Natural killer cell (primary cell): ENCODE measurements around the gene OLA1. TPM values are rescaled to one million over a fixed set of nuclear protein-coding genes. Genes with fewer than 3 reads are reported as not detected.

Experiments used
- ATAC-seq, 3 donors: fragments of 150-1000 bp in 2 of 3; fragments of 200-7000 bp in 1 of 3; cut with Tn5 transposase; 1 replicate in 1 of 3; 2 replicates in 2 of 3; pipeline ENCODE4 v1.10.0; 2021; ENCODE audit warnings: mild to moderate bottlenecking in 2 of 3, moderate library complexity in 2 of 3
- DNase-seq, 2 donors: peaks; one replicate each; pipeline versions ENCODE4 v3.0.0 to v3.0.0-alpha.2; 2013 to 2021; ENCODE audit warnings: mixed read lengths in 1 of 2
- H3K27ac ChIP-seq: one replicate; pipeline ENCODE4 v1.5.1; 2013; ENCODE audit warnings: mild to moderate bottlenecking, low read length
- H3K27me3 ChIP-seq: one replicate; pipeline ENCODE4 v1.6.1; 2013; ENCODE audit warnings: low read length; ENCODE audit not compliant: control insufficient read depth, insufficient read depth
- H3K36me3 ChIP-seq: one replicate; pipeline ENCODE4 v1.6.1; 2013; ENCODE audit warnings: low read length; ENCODE audit not compliant: control insufficient read depth, insufficient read depth
- H3K4me1 ChIP-seq: one replicate; pipeline ENCODE4 v1.6.1; 2013; ENCODE audit warnings: low read length; ENCODE audit not compliant: control insufficient read depth, insufficient read depth
- H3K4me3 ChIP-seq: one replicate; pipeline ENCODE4 v1.5.1; 2013; ENCODE audit warnings: low read length
- H3K9me3 ChIP-seq: one replicate; pipeline ENCODE4 v1.6.1; 2013; ENCODE audit warnings: low read length; ENCODE audit not compliant: control insufficient read depth, insufficient read depth
- H3K27ac Mint-ChIP-seq, 2 donors: one replicate each; pipeline ENCODE4 v1.8.0; 2022; ENCODE audit warnings: mild to moderate bottlenecking in 2 of 2, mixed read lengths in 2 of 2, moderate library complexity in 1 of 2
- H3K27me3 Mint-ChIP-seq, 2 donors: one replicate each; pipeline ENCODE4 v1.8.0; 2022; ENCODE audit warnings: low read depth in 2 of 2, mixed read lengths in 2 of 2
- H3K36me3 Mint-ChIP-seq: one replicate; pipeline ENCODE4 v1.8.0; 2022; ENCODE audit warnings: mixed read lengths
- H3K4me1 Mint-ChIP-seq, 2 donors: one replicate each; pipeline ENCODE4 v1.8.0; 2022; ENCODE audit warnings: mixed read lengths in 2 of 2
- H3K4me3 Mint-ChIP-seq: one replicate; pipeline ENCODE4 v1.8.0; 2022; ENCODE audit warnings: mild to moderate bottlenecking, moderate library complexity, mixed read lengths
- H3K9me3 Mint-ChIP-seq, 2 donors: one replicate each; pipeline ENCODE4 v1.8.0; 2022; ENCODE audit warnings: mixed read lengths in 2 of 2
- WGBS: methylation state at CpG from one replicate; pipeline ENCODE4 v1.1.7; 2013; ENCODE audit warnings: missing lambda C conversion rate; ENCODE audit not compliant: insufficient coverage; 5-methylcytosine and 5-hydroxymethylcytosine counted together
- intact Hi-C: fragments of 100-400 bp; cut with micrococcal nuclease; formaldehyde crosslinking; loops from one replicate; pipeline ENCODE4 v1.14.2; 2022
- total RNA-seq, 4 donors: library from RNA; stranded (reverse); fragments of 120-200 nt in 1 of 4; gene quantifications; one replicate each; pipeline versions ENCODE4 v1.2.3 to v1.2.4, GENCODE V29; 2013 to 2022
- TF ChIP-seq, protein P1 (sequence below): fragments of 200-600 bp; IDR thresholded peaks from one replicate; pipeline ENCODE4 v1.8.0; 2022; ENCODE audit warnings: antibody characterized with exemption

OLA1 gene
- total RNA-seq, 3 donors from 2014 or later (not counting 1 experiment from before 2014, with no cell fraction given), result 42.3 to 45.9 (median 43.9) TPM

GRCh38 chr2:174066871-174067270, 181.5 kb downstream of the OLA1 start:
- TF ChIP-seq, protein P1, sequence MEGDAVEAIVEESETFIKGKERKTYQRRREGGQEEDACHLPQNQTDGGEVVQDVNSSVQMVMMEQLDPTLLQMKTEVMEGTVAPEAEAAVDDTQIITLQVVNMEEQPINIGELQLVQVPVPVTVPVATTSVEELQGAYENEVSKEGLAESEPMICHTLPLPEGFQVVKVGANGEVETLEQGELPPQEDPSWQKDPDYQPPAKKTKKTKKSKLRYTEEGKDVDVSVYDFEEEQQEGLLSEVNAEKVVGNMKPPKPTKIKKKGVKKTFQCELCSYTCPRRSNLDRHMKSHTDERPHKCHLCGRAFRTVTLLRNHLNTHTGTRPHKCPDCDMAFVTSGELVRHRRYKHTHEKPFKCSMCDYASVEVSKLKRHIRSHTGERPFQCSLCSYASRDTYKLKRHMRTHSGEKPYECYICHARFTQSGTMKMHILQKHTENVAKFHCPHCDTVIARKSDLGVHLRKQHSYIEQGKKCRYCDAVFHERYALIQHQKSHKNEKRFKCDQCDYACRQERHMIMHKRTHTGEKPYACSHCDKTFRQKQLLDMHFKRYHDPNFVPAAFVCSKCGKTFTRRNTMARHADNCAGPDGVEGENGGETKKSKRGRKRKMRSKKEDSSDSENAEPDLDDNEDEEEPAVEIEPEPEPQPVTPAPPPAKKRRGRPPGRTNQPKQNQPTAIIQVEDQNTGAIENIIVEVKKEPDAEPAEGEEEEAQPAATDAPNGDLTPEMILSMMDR, result no peak
- Histone ChIP-seq H3K36me3 (no peaks in the 10 kb centered on the region), H3K27me3 (no peaks in the 10 kb centered on the region), H3K9me3 (no peaks in the 10 kb centered on the region), H3K4me1 (no peaks in the 10 kb centered on the region), H3K27ac (no peak overlapping the region), H3K4me3 (no peak overlapping the region)
- no peaks in the 10 kb centered on the region for H3K9me3 Mint-ChIP-seq
- intact Hi-C loops, result no loop called here
- H3K4me1 Mint-ChIP-seq, result peaks cover 0 to under 1% of the 10 kb centered on the region in 2 donors
- no peak overlapping the region for H3K4me3 Mint-ChIP-seq
- H3K36me3 Mint-ChIP-seq, result no peaks in the 10 kb centered on the region
- H3K27me3 Mint-ChIP-seq, result peaks cover 14 to 16% of the 10 kb centered on the region in 2 donors
- ATAC-seq, result no peak
- 100% methylated on average over 7 of the region's 7 CpGs for WGBS
- H3K27ac Mint-ChIP-seq, result no peak overlapping the region
- no peak for DNase-seq

GRCh38 chr2:174063492-174064092, 184.7 kb downstream of the OLA1 start:
- H3K4me3 Mint-ChIP-seq, result no peak overlapping the region
- H3K27me3 ChIP-seq, result no peaks in the 10 kb centered on the region
- intact Hi-C loops, result no loop called here
- H3K4me1 ChIP-seq, result no peaks in the 10 kb centered on the region
- 93% methylated on average over 12 of the region's 12 CpGs for WGBS
- H3K36me3 Mint-ChIP-seq, result no peaks in the 10 kb centered on the region
- no peaks in the 10 kb centered on the region for H3K9me3 Mint-ChIP-seq
- no peak overlapping the region for H3K27ac Mint-ChIP-seq
- TF ChIP-seq, protein P1, result no peak
- no peak overlapping the region for H3K27ac ChIP-seq
- peaks cover 14 to 21% of the 10 kb centered on the region in 2 donors for H3K27me3 Mint-ChIP-seq
- H3K36me3 ChIP-seq, result no peaks in the 10 kb centered on the region
- H3K4me1 Mint-ChIP-seq, result no peaks in the 10 kb centered on the region
- ATAC-seq (no peak), DNase-seq (no peak)
- no peak overlapping the region for H3K4me3 ChIP-seq
- H3K9me3 ChIP-seq, result peaks cover 3% of the 10 kb centered on the region

- Mint-ChIP-seq H3K27me3 (peaks cover 14 to 24% of the 10 kb centered on the region in 2 donors), H3K4me1 (no peaks in the 10 kb centered on the region), H3K36me3 (no peaks in the 10 kb centered on the region), H3K4me3 (no peak overlapping the region), H3K27ac (no peak overlapping the region), H3K9me3 (no peaks in the 10 kb centered on the region)
- Histone ChIP-seq H3K4me3 (no peak overlapping the region), H3K4me1 (no peaks in the 10 kb centered on the region), H3K27me3 (no peaks in the 10 kb centered on the region), H3K27ac (no peak overlapping the region), H3K36me3 (no peaks in the 10 kb centered on the region), H3K9me3 (peaks cover 4% of the 10 kb centered on the region)
- DNase-seq (no peak), ATAC-seq (no peak)
- TF ChIP-seq, protein P1, result no peak
- 97% methylated on average over 7 of the region's 7 CpGs for WGBS
- intact Hi-C loops, result no loop called here
Observed at GRCh38 chr2:174062934-174063333, 185.4 kb downstream of the OLA1 start.

DNA sequence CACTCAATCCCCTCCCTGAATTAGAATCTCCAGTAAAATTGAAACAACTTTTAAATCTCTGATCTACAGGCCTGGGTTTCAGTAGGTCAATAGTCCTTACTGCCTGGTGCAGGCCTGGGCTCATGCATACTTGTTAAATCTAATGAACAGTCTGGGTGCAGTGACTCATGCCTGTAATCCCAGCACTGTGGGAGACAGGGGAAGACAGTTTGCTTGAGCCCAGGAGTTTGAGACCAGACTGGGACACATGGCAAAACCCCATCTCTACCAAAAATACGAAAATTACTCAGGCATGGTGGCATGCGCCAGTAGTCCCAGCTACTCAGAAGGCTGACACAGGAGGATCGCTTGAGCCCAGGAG, 188.5 kb downstream of the OLA1 start:
- intact Hi-C loops, result loop anchor here (10.0 kb wide), 1 partner anchor 115 kb away; no protein-coding TSS in a partner anchor
- WGBS, result 92% methylated on average over 3 of the region's 3 CpGs

More for the DNA sequence above, 188.5 kb downstream of the OLA1 start:
- H3K27ac Mint-ChIP-seq, result no peak overlapping the region
- H3K9me3 ChIP-seq, result peaks cover 4% of the 10 kb centered on the region
- no peak overlapping the region for H3K4me3 ChIP-seq
- no peaks in the 10 kb centered on the region for H3K4me1 ChIP-seq
- peaks cover 13 to 19% of the 10 kb centered on the region in 2 donors for H3K27me3 Mint-ChIP-seq
- DNase-seq (no peak), ATAC-seq (no peak)
- TF ChIP-seq, protein P1, result no peak
- H3K4me3 Mint-ChIP-seq, result no peak overlapping the region
- no peaks in the 10 kb centered on the region for H3K36me3 ChIP-seq
- no peaks in the 10 kb centered on the region for H3K4me1 Mint-ChIP-seq
- no peak overlapping the region for H3K27ac ChIP-seq
- H3K27me3 ChIP-seq, result no peaks in the 10 kb centered on the region
- H3K36me3 Mint-ChIP-seq, result no peaks in the 10 kb centered on the region
- H3K9me3 Mint-ChIP-seq, result no peaks in the 10 kb centered on the region
